NOMO-1 treated with dmso at 0.1 percent for 144 hours (cell line): Measurements from ENCODE around the gene NUP54.
A peak's percentile ranks its signal among the peaks of the same experiment; 100 is the strongest.

Source experiments
- DNase-seq: peaks from one replicate; lab custom pipeline; 2025; ENCODE audit not compliant: unreplicated experiment; lab: John Stamatoyannopoulos, UW

NUP54 gene

DNA sequence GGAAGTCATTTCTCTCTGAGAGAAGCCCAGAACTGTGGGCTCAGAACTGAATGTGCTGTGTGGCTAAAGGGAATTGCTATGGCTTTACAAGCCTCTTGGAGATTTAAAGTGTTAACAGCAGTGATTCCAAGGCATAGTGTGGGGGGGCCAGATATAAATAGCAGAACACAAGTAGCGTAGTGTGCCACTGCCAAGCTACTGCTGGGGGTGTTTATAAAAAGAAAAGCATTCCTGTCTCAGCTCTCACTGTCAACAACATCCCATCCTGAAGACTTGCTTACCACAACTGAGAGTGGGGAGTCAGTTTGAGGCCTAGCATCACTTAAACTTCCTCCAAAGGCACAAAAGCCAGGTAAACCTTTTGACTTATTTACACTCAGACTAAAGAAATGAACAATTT is 73.7 kb downstream of the NUP54 start, which contains the start of gene ART3:
Gene ART3 (plus strand): TSS at position 242 of the 400 bp plus-strand sequence. CDS start 1,181 bp downstream, outside the sequence.
- no peak for DNase-seq

DNA sequence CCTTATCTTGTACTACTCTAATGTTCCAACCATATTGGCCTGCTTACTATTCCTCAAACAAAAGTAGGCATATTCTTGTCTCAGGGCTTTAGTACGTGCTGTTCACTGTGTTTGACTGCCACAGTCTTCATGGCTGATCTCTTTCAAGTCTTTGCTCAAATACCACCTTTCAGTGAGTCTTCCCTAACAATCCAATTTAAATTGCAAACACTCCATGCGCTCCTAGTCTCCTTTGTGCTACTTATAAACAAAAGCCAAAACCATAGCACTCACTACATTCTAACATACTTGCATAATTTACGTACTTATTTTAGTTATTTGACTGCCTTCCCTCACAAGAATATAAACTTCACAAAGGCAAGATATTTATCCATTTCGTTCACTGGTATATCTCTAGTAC is 75.4 kb downstream of the NUP54 start:
- DNase-seq: no peak

DNA sequence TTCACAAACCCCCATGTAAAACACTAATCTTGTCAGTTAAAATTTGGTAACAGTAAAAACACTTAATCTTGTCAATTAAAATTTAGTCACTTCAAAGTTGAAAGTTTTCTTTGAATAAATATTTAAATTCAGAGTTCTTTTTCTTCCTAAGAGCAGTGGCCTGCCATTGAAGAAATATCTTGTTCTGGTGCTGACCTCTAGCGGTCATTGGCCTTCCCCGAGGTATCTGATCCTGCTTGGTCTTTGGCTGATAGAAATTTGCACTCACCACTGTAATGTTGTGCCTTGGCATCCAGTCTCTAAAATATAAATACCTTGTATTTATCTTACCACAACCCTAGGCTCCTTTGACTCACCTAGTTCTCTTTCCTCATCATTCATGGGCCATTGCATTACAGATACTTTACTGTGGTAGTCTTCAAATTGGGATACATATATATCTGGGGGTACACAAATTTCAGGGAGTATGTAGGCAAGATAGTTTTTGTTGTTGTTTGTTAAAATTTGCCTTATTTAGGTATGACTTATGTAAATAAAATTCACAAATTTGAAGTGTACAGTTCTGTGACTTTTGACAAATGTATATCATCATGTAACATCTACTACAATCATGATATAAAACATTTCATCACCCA is 80.4 kb downstream of the NUP54 start:
- peak; percentile 42 for DNase-seq

DNA sequence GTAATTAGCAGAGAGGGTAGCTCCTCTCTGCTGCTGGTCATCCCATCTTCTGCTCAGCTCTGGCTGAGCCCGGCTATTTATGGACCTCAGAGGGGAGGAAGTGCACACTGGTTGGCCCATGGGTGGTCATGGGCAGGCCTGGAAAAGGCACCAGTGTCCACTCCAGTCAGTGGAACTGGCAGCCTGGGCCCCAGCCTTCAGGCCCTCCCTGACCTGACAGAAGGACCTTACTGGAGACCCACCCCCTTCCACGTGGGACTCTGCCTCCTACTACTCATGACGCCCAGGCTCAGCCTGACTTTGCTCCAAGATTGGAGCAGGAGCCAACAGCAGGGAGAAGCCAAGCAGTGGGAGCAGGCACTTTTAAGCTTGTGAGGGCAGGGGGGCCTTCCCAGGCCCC is 81.7 kb downstream of the NUP54 start:
- no peak for DNase-seq
